HG02678 (cell line): ENCODE measurements around the gene HPDL.
"Not testable (repeated sequence)": the region's sequence is repeated elsewhere in the genome, so short reads cannot be mapped to it uniquely, and the experiment has no call there.

ENCODE experiments used
- ATAC-seq: cut with Tn5 transposase; IDR thresholded peaks from one replicate; pipeline ENCODE4 v1.9.1; 2021; ENCODE audit warnings: mild to moderate bottlenecking, moderate library complexity; ENCODE audit not compliant: unreplicated experiment

HPDL gene

DNA sequence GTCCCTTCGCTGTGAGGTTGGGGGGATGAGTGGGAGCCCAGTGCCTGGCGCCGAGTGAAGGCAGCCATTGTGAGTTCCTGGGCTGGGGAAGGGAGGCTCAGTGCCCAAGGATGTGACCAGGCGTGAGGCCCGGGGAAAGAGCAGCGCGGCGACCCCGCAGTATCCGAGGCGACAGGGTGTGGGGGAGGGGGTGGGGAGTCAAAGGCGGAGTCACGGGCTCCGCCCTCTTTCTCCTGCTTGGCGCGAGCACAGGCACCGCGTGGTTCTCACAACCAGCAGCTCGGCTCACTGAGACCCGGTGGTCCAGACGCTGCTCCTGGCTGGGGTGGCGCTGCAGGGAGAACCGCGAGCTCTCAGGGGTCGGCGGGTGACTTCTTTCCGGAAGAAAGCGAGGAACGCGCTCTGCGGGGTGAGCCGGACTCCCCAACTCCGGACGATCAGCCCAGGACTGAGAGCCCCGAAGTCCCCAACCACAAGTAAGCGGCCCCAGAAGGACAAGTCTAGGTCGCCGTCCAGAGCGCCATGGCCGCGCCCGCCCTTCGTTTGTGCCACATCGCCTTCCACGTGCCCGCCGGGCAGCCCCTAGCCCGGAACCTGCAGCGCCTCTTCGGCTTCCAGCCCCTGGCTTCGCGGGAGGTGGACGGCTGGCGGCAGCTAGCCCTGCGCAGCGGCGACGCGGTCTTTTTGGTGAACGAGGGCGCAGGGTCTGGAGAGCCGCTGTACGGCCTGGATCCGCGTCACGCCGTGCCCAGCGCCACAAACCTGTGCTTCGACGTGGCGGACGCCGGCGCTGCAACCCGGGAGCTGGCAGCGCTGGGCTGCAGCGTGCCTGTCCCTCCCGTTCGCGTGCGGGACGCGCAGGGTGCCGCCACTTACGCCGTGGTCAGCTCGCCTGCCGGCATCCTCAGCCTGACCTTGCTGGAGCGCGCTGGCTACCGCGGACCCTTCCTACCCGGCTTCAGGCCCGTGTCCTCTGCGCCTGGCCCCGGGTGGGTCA, at the start of gene HPDL:
Gene HPDL, plus strand, starts transcription at position 269 of the 997 bp plus-strand sequence. Its CDS starts 254 bp downstream, at position 523.
- peak; percentile 69 for ATAC-seq

DNA sequence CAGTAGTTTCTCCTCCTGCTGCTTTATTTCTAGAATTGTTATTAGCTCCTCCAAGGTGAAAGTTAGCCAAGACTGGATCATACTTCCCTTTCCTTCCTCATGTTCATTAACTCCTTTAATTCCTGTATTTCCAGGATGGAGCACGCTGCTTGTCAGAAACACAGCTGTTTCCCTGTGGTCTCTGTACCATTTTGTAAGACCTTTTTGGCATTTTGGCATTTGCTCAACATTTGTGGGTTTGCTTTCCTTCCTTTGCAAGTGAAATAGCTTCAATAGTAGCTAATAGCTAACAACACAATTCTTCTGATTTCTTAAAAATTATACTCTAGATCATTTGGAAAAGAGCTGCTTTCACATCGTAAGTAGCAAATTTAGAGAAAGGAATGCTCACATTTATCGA, 44.3 kb upstream of the HPDL start:
- no peak for ATAC-seq

GRCh38 chr1:45284858-45285257, 41.8 kb upstream of the HPDL start:
- ATAC-seq: not testable (repeated sequence)

DNA sequence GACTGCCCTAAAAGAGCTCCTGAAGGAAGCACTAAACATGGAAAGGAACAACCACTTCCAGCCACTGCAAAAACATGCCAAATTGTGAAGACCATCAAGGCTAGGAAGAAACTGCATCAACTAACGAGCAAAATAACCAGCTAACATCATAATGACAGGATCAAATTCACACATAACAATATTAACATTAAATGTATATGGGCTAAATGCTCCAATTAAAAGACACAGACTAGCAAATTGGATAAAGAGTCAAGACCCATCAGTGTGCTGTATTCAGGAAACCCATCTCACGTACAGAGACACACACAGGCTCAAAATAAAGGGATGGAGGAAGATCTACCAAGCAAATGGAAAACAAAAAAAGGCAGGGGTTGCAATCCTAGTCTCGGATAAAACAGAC, 40.2 kb upstream of the HPDL start:
- ATAC-seq: not testable (repeated sequence)

- ATAC-seq: not testable (repeated sequence)
Observed at GRCh38 chr1:45291002-45291401, 35.7 kb upstream of the HPDL start.

GRCh38 chr1:45291716-45292115, 35.0 kb upstream of the HPDL start:
- ATAC-seq: no peak

DNA sequence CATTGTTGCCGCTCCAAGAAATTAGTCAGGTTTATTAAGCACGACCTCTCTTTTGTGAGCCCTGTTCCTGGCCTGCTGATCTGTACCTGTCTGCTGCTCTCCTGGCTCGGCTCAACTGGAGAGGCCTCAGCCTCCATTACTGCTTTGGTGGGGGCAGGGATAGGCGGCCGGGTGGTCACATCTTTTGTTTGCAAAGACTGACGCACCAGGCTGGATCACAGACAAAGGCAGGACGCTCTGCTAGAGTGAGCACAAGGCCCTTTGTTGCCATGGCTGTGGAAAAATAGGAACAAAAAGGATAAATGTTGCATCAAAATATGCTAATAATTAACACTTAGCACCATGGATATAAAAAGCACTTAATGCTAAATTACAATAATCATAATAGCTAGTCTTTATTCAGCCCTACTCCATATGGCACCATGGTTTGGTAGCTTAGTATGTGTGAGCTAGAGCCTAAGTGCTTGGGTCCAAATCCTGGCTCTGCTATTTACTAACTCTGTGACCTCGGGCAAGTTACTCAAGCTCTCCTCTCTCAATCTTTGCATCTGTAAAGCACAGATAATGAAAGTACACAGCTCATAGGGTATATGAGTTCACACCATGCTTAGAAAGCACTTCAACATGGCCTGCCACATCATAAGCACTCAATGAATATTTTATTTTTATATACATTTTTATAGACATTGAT, 28.9 kb upstream of the HPDL start:
- ATAC-seq: no peak

DNA sequence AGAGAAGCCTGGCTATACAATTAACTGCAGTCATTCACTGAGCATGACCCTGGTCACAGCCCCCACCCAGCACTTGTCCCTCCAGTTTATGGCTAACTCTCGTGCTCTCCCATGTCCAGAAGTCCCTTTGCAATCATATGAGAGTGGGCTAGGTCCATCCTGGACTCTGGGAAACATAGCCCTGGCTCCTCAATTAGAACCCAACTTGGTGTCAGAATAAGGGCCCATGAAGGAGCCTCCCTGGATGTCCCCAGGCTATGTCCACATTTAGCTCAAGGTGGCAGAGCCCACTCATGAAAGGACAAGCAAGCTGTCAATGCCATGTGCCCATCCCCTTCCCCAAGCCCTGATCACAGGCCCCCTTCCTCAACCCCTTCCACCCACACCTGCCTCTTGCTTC, 27.4 kb upstream of the HPDL start:
- ATAC-seq: no peak

DNA sequence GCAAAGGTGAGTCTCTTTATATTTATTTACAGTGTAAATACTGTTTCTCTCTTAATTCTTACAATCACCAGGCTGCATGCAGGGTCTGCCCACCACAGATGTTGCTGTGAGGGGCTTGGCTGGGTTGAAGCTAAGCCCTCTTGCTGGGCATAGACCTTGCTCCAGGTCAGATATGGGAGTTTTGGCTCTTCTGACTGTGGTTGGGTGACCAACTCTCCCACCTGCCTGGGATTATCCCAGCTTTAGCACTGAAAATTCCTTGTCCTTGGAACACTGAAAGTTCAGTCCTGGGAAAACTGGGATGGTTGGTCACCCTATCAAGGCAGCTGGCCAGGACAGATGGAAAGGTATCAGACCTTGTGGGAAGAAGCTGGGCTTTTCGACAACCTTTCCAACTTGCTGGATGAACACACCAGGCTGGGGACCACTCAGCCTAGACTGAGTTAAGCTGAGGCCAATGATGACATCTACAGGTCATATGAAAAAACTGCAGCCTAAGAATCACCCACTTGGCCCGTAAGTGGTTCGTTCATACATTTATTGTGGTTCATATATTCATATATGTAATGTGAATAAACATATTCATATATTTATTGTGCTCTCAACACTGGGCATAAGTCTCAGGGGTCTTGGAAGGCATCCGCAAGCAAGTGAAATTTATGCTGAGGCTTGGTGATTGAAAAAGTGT, 26.6 kb upstream of the HPDL start:
- ATAC-seq: no peak

- ATAC-seq: no peak
Observed at GRCh38 chr1:45300669-45300997, 26.1 kb upstream of the HPDL start.

DNA sequence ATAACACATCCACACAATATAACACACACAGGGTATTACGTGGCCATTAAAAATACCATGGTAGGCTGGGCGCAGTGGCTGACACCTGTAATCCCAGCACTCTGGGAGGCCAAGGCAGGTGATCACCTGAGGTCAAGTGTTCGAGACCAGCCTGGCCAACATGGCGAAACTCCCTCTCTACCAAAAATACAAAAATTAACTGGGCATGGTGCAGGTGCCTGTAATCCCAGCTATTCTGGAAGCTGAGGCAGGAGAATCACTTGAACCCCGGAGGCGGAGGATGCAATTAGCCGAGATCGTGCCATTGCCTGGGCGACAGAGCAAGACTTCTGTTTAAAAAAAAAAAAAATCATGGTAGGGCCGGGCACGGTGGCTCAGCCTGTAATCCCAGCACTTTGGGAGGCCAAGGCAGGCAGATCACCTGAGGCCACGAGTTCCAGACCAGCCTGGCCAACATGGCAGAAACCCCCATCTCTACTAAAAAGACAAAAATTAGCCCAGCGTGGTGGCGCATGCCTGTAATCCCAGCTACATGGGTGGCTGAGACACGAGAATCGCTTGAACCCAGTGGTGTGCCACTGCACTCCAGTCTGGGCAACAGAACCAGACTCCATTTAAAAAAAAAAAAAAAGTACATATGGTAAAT, 24.1 kb upstream of the HPDL start:
- no peak for ATAC-seq

- ATAC-seq: peak; percentile 74
Observed at GRCh38 chr1:45303520-45304310, 23.0 kb upstream of the HPDL start.

- ATAC-seq: no peak
Observed at GRCh38 chr1:45304311-45305081, 22.2 kb upstream of the HPDL start.

GRCh38 chr1:45305231-45305630, 21.5 kb upstream of the HPDL start:
- ATAC-seq: no peak

- no peak for ATAC-seq
Observed at GRCh38 chr1:45306319-45306718, 20.4 kb upstream of the HPDL start.

DNA sequence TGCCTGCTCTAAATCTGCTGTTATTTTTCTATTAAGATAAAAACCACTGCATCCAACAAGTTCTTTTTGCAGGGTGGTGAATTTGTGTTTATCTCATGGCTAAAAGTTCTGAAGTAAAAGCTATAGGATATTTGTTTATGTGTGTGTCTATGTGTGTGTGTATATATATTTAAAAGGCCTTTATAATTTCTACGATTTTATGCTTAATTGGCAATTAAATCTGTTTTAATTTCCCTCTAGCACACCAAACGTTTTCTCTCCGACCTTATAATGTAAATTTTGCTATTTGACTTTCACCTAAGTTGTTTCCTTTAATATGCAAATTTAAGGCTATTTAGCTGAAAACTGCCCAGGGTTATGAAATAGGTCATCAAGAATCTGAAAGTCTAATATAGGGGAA, 19.8 kb upstream of the HPDL start:
- no peak for ATAC-seq

DNA sequence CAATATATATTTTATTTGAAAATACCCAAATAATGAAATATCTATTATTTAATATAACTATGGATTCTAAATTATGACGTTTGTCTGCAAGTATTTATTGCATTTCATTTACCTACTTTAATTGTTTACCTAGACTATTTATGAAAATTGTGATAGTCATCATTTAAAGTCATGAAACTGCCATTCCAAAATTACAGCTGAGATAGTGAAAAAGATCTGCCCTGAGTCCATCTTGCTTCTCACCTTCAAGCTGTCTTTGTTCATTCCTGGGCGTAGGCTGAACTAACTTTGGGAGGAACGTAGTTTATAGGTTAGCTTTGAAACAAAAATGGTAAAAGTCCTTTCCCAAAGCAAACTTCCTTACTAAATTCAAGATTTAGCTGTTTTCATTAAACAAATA, 12.4 kb upstream of the HPDL start:
- no peak for ATAC-seq

GRCh38 chr1:45317166-45317565, 9.5 kb upstream of the HPDL start:
- ATAC-seq: no peak

- no peak for ATAC-seq
Observed at GRCh38 chr1:45319761-45320160, 6.9 kb upstream of the HPDL start.
